ENCODE measurements around the gene CHRNA10.

GRCh38 chr11:3707176-3707575 lies 36.0 kb upstream of the CHRNA10 start:
- TF ChIP-seq, protein P1, sequence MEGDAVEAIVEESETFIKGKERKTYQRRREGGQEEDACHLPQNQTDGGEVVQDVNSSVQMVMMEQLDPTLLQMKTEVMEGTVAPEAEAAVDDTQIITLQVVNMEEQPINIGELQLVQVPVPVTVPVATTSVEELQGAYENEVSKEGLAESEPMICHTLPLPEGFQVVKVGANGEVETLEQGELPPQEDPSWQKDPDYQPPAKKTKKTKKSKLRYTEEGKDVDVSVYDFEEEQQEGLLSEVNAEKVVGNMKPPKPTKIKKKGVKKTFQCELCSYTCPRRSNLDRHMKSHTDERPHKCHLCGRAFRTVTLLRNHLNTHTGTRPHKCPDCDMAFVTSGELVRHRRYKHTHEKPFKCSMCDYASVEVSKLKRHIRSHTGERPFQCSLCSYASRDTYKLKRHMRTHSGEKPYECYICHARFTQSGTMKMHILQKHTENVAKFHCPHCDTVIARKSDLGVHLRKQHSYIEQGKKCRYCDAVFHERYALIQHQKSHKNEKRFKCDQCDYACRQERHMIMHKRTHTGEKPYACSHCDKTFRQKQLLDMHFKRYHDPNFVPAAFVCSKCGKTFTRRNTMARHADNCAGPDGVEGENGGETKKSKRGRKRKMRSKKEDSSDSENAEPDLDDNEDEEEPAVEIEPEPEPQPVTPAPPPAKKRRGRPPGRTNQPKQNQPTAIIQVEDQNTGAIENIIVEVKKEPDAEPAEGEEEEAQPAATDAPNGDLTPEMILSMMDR (IDR thresholded peaks at IDR 0.05) = no peak
- TF ChIP-seq EZH2 (IDR thresholded peaks at IDR 0.05; ENCODE audit: borderline replicate concordance, insufficient read depth, low read depth, low read length, poor library complexity, severe bottlenecking) = no peak

All from B cell (primary cell).